HG02798 (cell line): ENCODE data around the gene BCL2.

Source experiments
- ATAC-seq: cut with Tn5 transposase; IDR thresholded peaks from one replicate; pipeline ENCODE4 v1.9.1; 2021; ENCODE audit warnings: mild to moderate bottlenecking; ENCODE audit not compliant: unreplicated experiment, poor library complexity

BCL2 gene

GRCh38 chr18:63262369-63263335 is 56.9 kb downstream of the BCL2 start:
- ATAC-seq: no peak

- no peak for ATAC-seq
Measured at GRCh38 chr18:63261029-63261428, 58.5 kb downstream of the BCL2 start.

- no peak for ATAC-seq
Measured at GRCh38 chr18:63260380-63260754, 59.2 kb downstream of the BCL2 start.

GRCh38 chr18:63259567-63260379 is 59.8 kb downstream of the BCL2 start:
- ATAC-seq: no peak

GRCh38 chr18:63258749-63259566 is 60.6 kb downstream of the BCL2 start:
- no peak for ATAC-seq

- ATAC-seq: no peak
Measured at GRCh38 chr18:63257453-63257852, 62.1 kb downstream of the BCL2 start.

GRCh38 chr18:63255435-63255834 is 64.1 kb downstream of the BCL2 start:
- no peak for ATAC-seq

GRCh38 chr18:63254716-63255399 is 64.7 kb downstream of the BCL2 start:
- no peak for ATAC-seq

- no peak for ATAC-seq
Measured at GRCh38 chr18:63253428-63254372, 65.9 kb downstream of the BCL2 start.

- ATAC-seq: no peak
Measured at GRCh38 chr18:63253014-63253413, 66.6 kb downstream of the BCL2 start.

GRCh38 chr18:63249771-63250170 is 69.8 kb downstream of the BCL2 start:
- ATAC-seq: no peak

- no peak for ATAC-seq
Measured at GRCh38 chr18:63247926-63248325, 71.6 kb downstream of the BCL2 start.

GRCh38 chr18:63247506-63247905 is 72.1 kb downstream of the BCL2 start:
- ATAC-seq: no peak

- no peak for ATAC-seq
Measured at GRCh38 chr18:63245600-63245999, 74.0 kb downstream of the BCL2 start.

- ATAC-seq: no peak
Measured at GRCh38 chr18:63244607-63245006, 75.0 kb downstream of the BCL2 start.

GRCh38 chr18:63241760-63242159 is 77.8 kb downstream of the BCL2 start:
- no peak for ATAC-seq

- ATAC-seq: no peak
Measured at GRCh38 chr18:63241317-63241712, 78.3 kb downstream of the BCL2 start.

GRCh38 chr18:63240531-63241316 is 78.8 kb downstream of the BCL2 start:
- ATAC-seq: no peak
